GM18873 (cell line): Measurements from ENCODE around the gene CEP41.
A peak's percentile ranks its signal among the peaks of the same experiment; 100 is the strongest.

Experiments used
- ATAC-seq: cut with Tn5 transposase; IDR thresholded peaks from one replicate; pipeline ENCODE4 v1.9.1; 2021; ENCODE audit warnings: mild to moderate bottlenecking, moderate library complexity, moderate number of reproducible peaks; ENCODE audit not compliant: unreplicated experiment, low FRiP score

The CEP41 gene, protein sequence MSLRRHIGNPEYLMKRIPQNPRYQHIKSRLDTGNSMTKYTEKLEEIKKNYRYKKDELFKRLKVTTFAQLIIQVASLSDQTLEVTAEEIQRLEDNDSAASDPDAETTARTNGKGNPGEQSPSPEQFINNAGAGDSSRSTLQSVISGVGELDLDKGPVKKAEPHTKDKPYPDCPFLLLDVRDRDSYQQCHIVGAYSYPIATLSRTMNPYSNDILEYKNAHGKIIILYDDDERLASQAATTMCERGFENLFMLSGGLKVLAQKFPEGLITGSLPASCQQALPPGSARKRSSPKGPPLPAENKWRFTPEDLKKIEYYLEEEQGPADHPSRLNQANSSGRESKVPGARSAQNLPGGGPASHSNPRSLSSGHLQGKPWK

DNA sequence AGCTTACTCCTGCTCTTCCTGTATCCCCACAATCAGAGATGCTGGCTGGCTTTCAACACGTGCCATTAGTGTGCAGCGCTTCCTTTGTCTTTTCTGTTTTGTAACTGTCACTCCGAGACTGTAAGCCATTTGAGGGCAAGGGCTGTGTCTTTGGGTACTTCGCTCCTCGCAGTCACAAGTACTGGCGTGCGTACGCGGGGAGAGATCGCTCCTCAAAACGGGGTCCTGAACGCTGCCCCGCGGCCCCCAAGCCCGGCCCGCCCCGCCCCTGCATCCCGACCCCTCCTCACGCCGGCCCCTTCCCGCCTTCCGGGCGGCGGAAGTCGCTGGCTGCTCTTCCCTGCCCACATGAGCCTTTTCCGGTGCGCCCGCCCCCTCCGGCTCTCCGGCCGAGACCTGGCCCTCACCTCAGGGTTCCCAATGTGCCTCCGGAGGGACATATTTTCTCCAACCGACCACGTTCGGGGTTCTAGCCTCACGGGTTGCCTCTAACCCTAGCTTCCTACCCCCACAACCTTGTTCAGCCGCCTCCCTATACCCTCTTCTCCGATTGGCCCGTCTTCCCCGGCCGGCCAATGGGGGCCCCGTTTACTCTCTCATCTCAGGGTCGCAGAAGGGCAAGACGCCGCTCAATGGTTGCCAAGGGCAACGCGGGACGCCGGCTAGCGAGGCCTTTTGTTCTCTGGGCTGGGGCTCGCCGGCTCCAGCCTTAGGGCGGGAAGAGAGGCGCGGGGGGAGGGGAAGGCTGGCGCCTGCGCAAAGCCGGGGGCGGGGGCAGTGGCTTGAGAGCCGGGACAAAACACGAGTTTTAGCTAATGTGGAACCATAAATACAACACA, at the start of gene CEP41:
CEP41 (minus strand) TSS at position 490 of the 839 bp plus-strand sequence; CDS start at position 440, 50 bp downstream.
- peak; percentile 90 for ATAC-seq

DNA sequence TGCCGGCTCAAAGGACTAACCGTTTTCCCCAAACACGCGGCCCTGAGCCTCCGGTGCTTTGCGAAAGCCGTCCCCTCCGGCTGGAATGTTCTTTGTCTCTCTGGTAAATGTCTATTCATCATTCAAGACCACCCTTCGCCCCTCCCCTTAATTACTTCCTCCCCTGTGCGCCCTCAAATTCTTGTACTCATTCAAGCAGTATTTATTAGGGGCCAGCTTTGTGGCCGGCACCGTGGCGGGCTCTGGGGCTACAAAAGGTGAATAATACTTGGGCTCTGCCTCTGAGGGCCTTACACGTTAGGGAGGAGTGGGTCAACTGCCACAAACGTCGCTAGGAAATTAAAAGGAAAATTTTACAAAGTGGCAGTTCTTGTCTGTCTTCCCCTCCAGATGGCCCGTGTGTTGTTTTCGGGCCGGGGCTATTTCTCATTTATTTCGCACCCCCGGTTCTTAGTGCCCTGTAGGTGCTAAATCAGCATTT, 49.5 kb upstream of the CEP41 start:
- no peak for ATAC-seq

DNA sequence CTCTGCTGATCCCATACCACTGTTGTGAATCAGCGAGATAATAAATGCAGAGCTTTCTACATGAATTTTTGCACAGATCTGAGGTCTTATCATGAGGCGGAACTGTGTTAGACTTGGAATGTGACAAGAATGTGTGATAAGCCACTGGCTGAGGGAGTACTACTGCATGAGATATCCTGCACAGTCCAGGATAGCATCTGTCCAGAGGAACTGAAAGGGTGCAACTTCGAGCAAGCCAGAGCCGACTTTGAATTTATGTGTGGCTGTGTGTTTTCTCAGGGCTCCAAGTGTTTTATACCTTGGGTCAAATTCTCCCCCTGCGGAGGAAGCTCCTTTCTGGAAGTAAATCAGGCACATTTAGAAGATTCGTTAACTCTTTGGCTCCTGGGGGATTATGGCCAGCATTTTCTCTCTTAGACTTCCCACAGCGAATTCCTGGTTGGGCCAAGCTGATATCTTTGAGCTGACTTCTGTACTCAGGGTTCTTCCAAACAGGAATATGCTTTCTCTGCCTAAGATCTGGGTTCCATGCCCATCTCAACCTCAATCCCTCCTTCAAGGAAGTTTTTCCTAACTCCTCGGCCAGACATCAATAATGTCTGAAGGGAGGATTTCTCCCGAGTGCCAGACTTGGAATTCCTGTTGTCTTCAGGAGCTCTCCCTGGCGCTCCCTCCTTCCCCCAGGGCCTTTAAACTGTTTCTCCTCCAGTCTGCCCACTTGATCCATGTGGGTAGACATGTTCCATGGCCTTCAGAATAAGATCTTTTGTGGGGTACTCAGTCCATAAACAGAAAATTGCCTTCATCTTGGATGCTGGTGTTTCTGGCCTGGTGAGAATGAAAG, 48.5 kb upstream of the CEP41 start:
- no peak for ATAC-seq

DNA sequence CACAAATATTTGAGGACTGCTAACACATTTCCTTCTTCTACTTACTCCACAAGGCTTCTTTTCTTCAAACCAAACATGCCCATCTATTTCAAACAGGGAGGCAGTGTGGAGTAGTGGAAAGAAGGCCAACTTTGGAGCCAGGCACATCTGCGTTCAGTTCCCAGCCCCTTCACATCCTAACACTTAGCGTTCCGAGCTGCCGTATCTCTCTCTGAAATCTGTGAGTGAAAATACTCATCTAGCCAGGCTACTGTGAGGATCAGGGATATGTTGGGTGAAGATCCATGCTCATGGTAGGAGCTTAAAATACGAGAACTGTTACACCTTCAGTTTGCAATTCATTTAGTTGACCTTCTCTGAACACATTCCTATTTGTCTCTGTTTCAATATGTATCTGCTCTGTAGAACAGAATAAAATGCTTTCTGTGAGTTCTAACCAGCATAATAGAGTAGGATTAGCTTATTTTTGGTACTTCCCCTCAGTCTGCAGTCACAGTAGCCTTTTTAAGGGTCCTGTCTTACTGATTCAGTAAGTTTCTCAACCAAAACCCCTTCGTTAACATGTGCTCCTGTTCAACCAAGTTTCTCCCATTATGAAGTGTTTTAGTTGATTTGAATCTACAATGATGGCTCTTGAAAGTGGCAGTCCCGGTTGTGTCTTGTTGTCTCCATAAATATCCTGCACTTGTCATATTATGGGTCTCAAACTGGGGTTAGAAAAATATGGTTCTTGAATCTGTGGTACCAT, 47.8 kb upstream of the CEP41 start:
- ATAC-seq = no peak

DNA sequence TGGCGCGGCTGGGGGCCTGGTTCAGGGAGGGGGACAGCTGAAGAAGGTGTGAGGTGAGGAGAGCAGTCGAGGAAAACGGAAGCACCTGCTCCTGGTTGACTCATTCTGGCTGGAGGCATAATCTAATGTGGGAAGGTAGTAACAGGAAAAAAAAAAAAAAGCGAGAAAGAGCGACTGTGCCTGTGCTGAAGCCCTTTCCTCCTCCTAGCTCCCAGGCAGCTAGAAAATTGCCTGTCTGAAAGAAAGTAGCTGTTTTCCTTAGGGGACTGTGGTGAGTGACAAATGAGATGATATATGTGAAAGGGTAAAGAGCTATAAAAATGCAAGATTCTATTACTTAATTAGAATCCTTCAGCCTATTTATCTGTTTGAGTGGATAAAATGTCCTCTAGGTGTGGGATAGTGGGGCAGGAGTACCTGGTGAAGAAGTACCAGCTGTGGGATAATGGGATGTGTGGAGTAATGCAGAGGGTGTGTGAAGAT, 46.2 kb upstream of the CEP41 start:
- ATAC-seq = no peak

DNA sequence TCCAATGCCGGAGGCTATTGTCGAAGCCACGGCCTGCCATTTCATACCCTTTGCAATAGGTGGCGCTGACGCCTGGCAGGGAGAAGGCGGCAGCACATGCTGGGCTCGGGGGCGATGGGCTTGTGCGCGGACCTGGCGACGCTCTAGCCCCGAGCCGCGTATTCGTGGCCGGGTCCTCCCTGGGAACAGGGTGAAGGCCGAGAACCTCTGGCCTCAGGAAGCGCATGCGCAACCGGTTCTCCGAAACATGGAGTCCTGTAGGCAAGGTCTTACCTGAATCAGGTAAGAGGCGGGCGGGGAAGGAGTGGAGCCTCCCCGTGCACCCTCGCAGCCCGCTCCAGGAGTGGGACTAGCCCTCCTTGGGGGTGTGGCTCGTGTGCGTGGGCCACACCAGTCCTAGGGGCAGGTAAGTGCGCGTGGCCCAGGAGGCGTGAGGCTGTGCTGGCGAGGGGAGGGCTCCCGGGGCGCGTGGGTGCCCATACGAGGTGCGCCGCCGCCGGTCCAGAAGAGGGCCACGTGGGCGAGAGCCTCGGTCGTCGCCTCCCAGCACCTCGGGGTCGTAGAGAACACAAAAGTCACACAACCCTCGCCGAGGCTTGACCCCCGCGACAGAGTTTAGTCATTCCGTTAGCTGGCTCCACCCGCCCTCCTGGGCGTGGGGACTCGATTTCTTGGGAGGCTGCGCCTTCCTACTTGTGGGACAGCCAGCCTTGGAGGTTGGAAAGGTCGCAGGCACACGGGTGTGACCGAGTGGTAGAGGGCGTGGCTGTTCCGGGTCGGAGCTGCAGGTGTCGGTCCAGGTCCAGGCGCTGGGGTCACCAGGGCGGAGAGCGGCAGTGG, 45.5 kb upstream of the CEP41 start:
- ATAC-seq = no peak

DNA sequence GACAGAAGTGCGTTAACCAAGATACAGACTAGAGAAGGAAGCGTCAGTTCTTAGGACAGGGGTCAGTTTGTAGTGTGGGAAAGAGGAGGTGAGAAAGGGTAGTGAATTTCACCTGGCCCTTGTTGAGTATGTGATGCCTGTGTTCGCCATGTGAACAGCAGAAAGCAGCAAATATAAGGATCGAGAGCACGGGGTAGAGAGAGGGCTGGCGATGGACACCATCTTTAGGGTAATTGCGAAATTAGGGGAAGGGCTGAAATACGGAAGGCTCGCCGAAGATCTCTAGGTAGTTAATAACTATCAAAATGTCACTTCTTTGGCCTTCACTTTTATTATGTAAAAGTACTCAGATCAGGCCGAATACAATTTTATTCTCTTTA, 44.9 kb upstream of the CEP41 start:
- no peak for ATAC-seq

DNA sequence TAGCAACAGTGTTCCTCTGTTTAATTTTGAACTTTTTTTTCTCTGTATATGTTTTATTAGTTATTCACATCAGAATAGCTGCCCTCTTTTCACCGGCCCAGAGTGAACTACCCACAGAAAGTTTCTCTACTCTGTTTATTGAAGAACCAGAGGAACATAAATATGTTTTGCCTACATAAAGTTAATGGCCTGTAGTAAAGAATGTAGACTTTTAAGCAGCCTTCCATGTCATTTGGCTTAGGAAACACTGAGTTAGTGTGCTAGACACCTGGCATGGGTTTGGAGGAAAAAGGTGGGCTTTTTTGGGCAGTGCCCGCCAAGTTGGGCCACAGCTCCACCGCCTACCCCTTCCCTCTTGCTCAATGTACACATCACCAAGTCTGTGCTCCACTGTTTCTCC, 42.2 kb upstream of the CEP41 start:
- ATAC-seq = no peak

DNA sequence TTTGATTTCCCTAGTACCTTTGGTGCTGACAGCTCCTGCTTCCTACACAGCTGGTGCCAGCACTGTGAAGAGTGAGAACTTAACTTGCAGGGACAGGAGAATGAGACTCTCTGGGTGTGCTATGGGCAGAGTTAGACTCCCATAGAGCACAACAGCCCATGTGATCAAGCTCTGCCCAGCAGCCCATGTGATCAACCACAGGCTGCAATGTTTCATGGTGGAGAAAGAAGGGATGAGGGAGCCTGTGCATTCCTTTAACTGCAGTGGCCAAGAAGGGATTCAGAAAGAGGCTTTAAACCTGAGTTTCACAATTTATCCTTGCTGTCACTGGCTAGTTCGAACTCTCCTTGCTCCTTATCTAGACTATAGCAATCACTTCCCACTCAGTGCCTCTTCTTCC, 41.1 kb upstream of the CEP41 start:
- no peak for ATAC-seq

DNA sequence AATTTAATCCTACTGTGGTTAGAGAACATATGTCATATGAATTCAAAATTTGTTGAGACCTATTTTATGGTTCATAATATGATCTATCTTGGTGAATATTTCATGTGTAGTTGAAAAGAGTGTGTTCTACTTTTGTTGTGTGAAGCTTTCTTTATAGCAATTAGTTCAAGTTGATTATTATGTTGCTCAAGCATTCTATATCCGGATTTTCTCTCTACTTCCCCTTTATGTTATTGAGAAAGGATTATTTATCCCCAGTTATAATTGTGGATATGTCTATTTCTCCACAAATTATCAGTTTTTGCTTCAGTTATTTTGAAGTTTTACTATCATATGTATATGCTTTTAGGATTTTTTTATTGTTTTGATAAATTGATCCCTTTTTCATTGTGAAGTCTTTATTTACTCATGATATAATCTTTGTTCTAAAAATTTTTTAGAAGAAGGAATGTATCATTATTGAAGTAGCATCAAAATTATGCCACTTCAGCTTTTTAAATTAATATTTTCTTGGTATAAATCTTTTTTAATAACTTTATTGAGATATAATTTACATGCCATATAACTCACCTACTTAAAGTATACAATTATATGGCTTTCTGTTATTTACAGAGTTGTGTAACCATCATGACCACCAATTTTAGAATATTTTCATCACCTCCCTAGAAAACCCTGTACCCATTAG, 39.0 kb upstream of the CEP41 start:
- no peak for ATAC-seq

DNA sequence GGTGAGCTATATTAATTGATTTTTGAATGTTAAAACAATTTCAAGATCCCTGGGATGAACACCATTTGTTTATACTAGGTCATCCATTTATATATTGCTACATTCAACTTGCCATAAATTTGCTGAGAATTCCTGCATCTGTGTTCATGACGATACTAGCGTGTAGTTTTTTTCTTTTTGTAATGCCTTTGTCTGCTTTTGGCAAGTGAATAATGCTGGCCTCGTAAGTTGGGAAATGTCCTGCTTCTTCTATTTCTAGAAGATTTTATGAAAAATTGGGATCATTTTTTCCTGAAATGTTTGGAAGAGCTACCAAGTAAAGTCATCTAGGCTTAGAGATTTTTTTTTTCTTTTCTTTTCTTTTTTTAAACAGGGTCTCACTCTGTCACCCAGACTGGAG, 38.2 kb upstream of the CEP41 start:
- ATAC-seq = no peak

DNA sequence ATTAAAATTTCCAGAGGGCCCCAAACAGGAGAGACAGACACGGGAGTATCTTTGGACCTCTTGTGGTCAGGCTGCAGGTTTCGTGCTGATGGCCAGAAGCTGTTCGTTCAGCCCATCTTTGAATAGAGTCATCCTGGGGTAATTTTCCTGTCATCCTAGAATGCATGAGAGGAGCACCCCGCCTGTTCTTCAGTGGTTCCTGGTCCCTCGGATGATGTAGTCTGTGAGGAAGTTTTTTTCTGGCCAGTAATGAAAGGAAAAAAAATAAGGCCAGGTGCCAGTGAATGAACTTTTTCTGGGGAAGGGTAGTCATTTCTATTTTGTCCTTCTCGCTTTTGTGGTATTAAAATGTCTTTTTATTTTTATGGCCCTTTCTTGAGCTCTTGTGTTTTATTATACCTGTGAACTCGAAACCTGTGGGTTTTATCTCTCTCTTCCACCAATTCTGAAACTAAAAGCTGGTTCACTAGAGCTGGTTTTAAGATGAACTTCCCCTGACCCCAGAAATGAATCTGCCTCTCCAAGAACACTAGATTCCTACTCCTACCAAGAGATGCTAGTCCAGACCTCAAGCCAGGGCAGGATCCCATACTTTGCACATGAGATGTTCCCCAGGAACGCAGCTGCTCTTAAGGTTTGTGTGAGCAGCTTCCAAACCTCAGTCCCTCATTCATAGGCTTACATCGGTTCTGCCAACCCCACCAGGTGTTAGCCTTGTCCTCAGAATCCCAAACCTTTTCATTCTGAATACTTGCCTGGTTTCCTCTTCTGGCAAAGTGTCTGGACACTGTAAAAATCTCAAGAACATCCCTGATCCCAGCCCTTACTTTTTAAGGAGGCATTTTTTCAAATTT, 35.7 kb upstream of the CEP41 start:
- no peak for ATAC-seq

DNA sequence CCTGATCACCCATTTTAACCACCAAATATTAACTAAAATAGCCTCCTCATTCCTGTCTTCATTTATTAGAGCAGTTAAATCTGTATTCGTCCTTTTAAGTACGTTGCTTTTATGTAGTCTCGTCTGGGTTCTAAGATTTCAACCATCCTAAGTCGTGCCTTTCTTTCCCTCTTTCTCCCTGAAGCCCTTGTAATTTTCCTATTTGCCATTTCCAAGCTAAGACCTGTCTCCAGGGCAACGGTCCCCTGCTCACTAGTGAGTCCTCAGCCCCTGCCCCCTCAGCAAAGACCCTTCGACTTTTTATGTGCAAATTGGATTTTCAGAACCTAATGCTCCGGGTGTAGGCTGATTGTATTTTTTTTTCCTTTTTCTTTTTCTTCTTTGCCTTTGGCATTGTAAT, 35.0 kb upstream of the CEP41 start:
- no peak for ATAC-seq

DNA sequence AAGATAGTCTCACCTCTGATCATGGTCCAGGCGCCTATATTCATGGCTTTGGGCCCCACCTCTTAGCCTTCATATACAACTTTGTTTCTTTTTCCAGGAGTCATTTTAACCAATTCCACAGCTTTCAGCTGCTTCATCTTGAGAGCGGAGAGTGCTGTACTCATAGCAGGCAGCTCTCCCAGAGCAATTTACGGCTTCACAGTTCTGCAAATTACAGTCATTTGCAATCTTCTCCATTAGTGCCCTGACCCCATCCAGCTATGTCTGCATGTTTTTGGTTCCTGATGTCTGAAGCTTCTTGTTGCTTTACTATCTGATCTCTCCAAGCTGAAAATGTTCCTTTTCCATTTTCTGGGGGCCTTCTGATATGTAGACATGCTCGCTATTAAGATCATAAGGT, 33.1 kb upstream of the CEP41 start:
- ATAC-seq = no peak

DNA sequence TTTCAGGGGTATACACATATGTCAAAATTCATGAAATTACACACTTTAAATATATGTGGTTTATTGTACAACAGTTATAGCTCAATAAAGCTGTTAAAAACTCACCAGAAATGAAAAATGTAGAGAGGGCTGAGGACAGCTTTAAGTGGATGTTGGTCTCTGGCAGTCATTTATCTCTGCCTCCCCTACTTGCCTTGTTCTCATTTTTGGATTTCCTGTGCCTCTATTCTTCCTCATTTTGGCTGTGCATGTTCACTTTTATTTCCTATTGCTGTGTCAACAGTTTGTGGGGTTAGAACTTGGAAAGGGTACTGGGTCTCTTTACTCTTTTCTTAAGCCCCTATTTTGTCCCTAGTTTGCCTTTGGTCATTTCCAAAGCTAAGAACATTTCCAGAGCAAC, 32.5 kb upstream of the CEP41 start:
- ATAC-seq = no peak

DNA sequence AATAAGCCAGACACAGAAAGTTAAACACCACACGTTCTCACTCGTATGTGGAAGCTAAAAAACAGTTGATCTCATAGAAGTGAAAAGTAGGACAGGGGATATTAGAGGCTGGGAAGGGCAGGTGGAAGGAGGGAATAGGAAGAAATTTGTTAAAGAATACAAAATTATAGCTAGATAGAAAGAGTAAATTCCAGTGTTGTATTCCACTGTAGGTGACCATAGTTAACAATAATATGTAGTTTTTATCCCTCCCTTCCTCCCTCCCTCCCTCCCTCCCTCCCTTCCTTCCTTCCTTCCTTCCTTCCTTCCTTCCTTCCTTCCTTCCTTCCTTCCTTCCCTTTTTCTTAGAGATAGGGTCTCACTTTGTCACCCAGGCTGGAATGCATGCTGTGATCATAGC, 31.2 kb upstream of the CEP41 start:
- no peak for ATAC-seq

DNA sequence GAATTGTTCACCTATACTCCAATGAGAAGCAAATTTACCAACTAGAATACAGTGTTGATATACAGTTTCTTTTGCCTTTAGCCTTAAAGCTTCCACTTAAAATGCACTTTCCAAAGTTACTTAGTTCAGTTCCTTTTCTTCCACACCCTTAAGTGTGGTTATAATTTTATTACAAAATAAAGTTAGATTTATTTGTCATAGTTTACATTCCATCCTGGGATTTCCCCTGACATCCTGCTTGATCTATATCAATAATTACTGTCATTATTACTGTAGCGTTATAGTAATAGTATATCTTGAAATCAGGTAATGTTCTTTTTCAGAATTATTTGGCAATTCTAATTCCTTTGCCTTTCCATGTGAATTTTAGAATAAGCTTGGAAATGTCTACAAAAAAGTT, 27.8 kb upstream of the CEP41 start:
- ATAC-seq = no peak
